Measurements from ENCODE around the gene ELP5.

ELP5 gene

GRCh38 chr17:7237761-7238419, 14.1 kb upstream of the ELP5 start:
- TF ChIP-seq, protein P1, sequence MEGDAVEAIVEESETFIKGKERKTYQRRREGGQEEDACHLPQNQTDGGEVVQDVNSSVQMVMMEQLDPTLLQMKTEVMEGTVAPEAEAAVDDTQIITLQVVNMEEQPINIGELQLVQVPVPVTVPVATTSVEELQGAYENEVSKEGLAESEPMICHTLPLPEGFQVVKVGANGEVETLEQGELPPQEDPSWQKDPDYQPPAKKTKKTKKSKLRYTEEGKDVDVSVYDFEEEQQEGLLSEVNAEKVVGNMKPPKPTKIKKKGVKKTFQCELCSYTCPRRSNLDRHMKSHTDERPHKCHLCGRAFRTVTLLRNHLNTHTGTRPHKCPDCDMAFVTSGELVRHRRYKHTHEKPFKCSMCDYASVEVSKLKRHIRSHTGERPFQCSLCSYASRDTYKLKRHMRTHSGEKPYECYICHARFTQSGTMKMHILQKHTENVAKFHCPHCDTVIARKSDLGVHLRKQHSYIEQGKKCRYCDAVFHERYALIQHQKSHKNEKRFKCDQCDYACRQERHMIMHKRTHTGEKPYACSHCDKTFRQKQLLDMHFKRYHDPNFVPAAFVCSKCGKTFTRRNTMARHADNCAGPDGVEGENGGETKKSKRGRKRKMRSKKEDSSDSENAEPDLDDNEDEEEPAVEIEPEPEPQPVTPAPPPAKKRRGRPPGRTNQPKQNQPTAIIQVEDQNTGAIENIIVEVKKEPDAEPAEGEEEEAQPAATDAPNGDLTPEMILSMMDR (IDR thresholded peaks at IDR 0.05; ENCODE audit: borderline replicate concordance, insufficient read depth, low read depth, low read length) = no peak
- peak overlapping the region; percentile 74 for H3K4me3 ChIP-seq (ENCODE audit: low read depth, low read length)

- peak overlapping the region; percentile 74 for H3K4me3 ChIP-seq (ENCODE audit: low read depth, low read length)
- TF ChIP-seq, protein P1 (IDR thresholded peaks at IDR 0.05; ENCODE audit: borderline replicate concordance, insufficient read depth, low read depth, low read length) = no peak
Measured at GRCh38 chr17:7238420-7239090, 13.5 kb upstream of the ELP5 start.

GRCh38 chr17:7239091-7240027, 12.7 kb upstream of the ELP5 start, which contains the start of gene PHF23:
PHF23 (minus strand) TSS chr17:7239457; CDS start chr17:7239279, 178 bp downstream.
- H3K4me3 ChIP-seq (ENCODE audit: low read depth, low read length) = peak within 1 kb of the TSS; percentile 74

GRCh38 chr17:7240375-7240774, 11.6 kb upstream of the ELP5 start:
- no peak overlapping the region for H3K4me3 ChIP-seq (ENCODE audit: low read depth, low read length)

More at GRCh38 chr17:7239091-7240027, 12.7 kb upstream of the ELP5 start, which contains the start of gene PHF23:
- TF ChIP-seq, protein P1 (IDR thresholded peaks at IDR 0.05; ENCODE audit: borderline replicate concordance, insufficient read depth, low read depth, low read length) = no peak

GRCh38 chr17:7241090-7241733, 10.8 kb upstream of the ELP5 start:
- TF ChIP-seq, protein P1 (IDR thresholded peaks at IDR 0.05; ENCODE audit: borderline replicate concordance, insufficient read depth, low read depth, low read length) = no peak
- peak overlapping the region; percentile 73 for H3K4me3 ChIP-seq (ENCODE audit: low read depth, low read length)

More at GRCh38 chr17:7240375-7240774, 11.6 kb upstream of the ELP5 start:
- TF ChIP-seq, protein P1 (IDR thresholded peaks at IDR 0.05; ENCODE audit: borderline replicate concordance, insufficient read depth, low read depth, low read length) = no peak
